Fibroblast of mammary gland (primary cell): ENCODE data around the gene BLZF1.

Experiments
- DNase-seq: peaks from one replicate; pipeline ENCODE4 v3.0.0-alpha.2; 2010; ENCODE audit warnings: low read depth
- H3K4me3 ChIP-seq: 2 replicates; pipeline ENCODE4 v1.5.1; 2011; ENCODE audit warnings: low read depth, mild to moderate bottlenecking, low read length, moderate library complexity; ENCODE audit not compliant: control insufficient read depth
- CTCF ChIP-seq: conservative IDR thresholded peaks from 2 replicates; pipeline ENCODE4 v1.5.1; 2011; ENCODE audit warnings: low read depth, low read length, inconsistent platforms; ENCODE audit not compliant: control insufficient read depth, insufficient read depth

Gene BLZF1

DNA sequence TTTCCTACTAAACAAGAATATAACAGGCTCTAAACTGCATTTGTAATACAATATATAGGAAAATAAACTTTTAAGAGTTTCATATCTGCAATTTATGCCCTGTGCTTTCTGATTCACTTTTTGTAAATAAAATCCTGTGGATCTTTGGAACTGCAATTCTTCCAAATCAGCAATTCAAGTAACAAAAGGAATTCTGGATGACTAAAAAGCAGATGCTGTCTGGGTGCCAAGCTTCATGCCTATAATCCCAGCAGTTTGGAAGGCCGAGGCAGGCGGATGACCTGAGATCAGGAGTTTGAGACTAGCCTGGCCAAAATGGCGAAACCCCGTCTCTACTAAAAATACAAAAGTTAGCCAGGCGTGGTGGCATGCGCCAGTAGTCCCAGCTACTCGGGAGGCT is 6.7 kb upstream of the BLZF1 start:
- no peak for TF ChIP-seq CTCF
- peak; percentile 67 for DNase-seq
- H3K4me3 ChIP-seq: no peak overlapping the region

DNA sequence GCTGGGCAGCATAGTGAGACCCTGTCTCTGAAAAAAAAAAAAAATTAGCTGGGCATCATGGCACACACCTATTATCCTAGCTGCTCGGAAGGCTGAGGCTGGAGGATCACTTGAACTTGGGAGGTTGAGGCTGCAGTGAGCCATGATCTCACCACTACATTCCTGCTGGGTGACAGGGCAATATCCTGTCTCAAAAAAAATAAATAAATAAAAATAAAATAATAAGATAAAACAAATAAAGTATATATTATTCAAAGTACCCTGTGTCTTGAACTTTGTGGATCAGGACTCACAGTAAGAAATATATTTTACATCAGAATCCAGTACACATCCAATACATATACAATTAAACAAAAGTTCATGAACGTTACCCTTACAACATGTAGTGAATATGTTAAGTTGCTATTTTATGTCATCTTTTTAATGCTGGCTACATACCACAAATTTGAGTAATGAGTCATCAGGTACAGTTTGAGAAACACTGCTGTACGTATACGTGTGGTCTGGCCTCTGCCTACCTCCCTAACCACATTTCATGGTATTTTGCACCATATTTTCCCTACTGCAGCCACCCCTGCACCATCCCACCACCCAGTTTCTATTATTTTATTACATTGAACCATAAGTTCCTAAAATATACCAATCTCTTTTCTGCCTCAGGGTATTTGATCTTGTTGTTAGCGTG is 4.8 kb upstream of the BLZF1 start:
- no peak overlapping the region for H3K4me3 ChIP-seq
- DNase-seq: peak; percentile 91
- TF ChIP-seq CTCF: no peak

GRCh38 chr1:169364948-169365347 is 3.0 kb upstream of the BLZF1 start:
- H3K4me3 ChIP-seq: no peak overlapping the region
- no peak for DNase-seq
- no peak for TF ChIP-seq CTCF

DNA sequence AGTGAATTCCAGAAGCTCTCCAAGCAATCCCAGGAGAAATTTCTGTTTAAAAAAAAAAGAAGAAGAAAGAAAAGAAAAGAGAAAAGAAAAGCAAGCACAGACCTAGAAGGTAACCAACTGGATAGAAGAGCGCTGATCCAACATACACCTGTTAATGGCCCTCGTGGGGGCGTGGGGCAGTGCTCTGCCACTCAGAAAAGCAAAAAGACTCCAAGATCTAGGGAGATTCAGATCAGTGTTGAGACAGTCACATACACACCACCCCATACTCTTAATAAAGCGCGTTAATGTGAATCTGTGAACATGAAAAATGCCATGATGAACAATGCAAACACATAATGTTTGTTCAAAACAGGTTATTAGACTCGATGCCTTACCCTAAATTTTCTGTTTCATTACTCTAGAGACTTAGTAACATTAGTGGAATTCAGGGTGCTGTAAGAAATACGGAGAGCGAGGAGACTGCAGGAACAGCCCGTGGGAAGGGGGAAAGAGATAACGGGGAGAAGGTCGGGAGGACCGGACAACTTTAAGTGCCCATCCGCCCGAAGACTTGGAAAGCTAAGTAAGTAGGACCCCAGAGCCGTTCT is 804 bp upstream of the BLZF1 start:
- DNase-seq: no peak
- TF ChIP-seq CTCF: no peak

GRCh38 chr1:169368406-169368769 is 393 bp downstream of the BLZF1 start:
- no peak for TF ChIP-seq CTCF
- DNase-seq: peak; percentile 15
- peak overlapping the region; percentile 69 for H3K4me3 ChIP-seq

More for the DNA sequence above, 804 bp upstream of the BLZF1 start:
- peak overlapping the region; percentile 69 for H3K4me3 ChIP-seq

DNA sequence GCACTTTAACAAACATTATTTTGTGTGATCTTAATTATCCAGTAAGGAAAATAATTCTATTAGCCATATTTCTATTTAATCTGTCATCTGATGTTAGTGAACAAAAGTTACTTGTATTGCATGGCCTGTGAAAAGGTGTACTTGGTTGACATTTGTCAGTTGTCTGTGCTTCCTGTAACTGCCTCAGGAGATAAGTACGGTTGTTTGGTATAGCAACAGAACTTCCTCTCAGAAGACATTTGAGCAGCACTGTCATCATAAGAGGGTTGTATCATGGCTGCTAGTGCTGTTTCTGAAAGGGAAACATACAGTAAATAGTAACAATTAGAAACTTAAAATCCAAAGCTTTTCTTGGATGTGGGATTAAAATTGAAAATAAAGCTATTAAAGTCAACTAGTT is 3.4 kb downstream of the BLZF1 start:
- no peak overlapping the region for H3K4me3 ChIP-seq
- TF ChIP-seq CTCF: no peak
- DNase-seq: no peak

- TF ChIP-seq CTCF: no peak
- H3K4me3 ChIP-seq: no peak overlapping the region
- DNase-seq: no peak
These were observed 13.2 kb downstream of the BLZF1 start for GRCh38 chr1:169381162-169381561.
